Ecto neural progenitor cell (in vitro differentiated cells): ENCODE data around the gene INSYN1.
"Not testable (repeated sequence)": the region's sequence is repeated elsewhere in the genome, so short reads cannot be mapped to it uniquely, and the experiment has no call there.

ENCODE experiments used
- DNase-seq: peaks from one replicate; pipeline ENCODE4 v3.0.0-alpha.2; 2018; ENCODE audit warnings: low spot score

The INSYN1 gene, protein sequence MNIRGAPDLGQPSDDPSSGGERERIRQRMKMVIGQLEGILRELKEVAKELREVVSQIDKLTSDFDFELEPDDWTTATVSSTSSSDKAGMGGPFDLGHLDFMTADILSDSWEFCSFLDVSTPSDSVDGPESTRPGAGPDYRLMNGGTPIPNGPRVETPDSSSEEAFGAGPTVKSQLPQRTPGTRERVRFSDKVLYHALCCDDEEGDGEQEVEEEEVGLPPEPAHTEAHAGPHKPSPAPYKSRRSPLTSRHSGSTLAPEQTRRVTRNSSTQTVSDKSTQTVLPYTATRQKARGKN

DNA sequence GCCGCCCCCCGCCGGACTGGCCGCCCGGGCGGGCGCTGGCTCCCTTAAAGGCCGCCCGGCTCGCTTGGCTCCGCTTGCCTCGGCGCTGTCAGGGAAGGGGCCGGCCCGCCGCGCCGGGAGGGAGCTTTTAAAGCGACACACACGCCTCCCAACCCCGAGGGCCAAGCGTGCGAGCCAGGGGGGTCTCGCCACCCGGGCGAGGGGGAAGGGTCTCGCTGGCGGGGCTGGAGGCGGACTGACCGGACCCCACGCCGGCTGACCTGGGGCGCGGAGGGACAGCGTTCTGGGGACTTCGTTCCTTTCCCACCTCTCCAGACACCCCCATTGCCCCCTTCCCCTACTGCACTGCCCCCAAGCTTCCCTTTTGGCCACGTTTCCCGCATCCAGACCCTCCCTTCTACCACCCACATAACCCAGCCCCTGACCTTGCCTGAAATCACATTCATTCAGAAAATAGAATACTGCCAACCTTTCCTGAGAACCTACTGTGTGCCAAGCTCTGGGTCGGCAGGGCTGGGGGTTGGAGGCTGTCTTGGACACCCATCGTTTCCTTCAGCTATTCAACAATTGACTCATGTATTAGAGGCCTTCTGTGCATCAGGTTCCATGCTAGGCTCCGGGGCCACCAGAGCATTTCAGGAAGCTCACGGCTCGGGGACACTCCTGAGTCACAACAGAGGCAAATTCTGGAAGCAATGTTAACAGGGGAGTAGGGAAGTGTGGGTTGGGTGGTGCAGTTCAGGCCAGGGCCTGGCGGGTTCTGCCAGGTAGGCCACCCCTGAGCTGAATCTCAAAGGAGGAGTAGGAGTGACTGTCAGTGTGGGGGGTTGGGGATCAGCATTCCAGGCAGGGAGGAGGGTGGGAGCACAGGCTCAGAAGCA is at the start of gene INSYN1:
Gene INSYN1, minus strand, starts transcription at position 102 of the 881 bp plus-strand sequence. CDS start 2,221 bp downstream, outside the sequence.
- DNase-seq = peak; percentile 67

- DNase-seq = no peak
Observed at GRCh38 chr15:73802431-73803041, 49.4 kb upstream of the INSYN1 start.

DNA sequence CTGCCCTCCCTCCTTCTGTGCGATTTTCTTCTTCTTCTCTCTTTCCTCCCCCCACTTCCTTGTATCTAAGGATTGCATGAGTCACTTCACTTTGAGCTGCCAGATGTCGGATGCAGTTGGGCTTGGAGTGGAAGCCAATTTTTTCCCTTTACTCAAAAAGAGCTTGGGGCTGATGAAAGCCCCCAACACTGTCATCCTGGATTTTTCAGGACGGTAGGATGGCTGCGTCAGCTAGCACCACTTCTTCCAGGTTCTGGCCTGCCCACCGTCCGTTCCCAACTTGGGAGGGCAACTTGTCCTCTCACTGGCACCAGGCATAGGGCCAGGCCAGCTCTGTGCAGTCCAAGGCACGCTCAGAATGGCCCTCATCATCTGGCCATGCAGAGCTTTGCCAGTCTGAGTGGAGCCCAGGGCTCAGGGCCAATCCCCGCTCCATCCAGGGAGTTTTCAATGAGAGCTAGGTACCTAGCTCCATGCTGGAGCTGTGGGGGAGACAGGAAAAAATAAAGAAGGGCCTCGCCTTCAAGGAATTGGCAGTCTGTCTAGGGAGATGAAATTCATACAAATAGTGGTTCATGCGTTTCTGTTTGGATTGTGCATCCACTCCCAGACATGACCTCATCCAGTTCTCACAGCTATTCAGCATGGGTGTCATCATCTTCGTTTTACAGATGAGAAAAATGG is 47.7 kb upstream of the INSYN1 start:
- no peak for DNase-seq

DNA sequence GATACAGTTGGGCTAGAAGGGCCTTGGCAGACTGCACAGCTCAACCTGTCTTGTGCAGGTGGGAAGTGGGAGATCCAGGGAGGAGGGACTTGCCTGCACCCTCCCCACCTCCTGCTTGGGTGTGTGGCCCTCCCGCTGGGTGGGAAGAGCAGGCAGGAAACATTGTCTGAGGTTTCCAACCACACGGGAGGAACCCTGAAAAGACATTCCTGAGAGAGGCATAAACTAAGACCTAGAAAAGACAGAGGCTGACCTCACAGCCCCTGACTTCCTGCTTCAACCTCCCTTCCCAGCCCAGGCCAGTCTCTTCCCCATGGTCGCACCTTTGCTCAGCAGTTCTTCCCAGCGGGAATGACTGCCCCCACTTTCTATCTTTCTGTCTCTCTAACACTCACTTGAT is 46.3 kb upstream of the INSYN1 start:
- DNase-seq = no peak

DNA sequence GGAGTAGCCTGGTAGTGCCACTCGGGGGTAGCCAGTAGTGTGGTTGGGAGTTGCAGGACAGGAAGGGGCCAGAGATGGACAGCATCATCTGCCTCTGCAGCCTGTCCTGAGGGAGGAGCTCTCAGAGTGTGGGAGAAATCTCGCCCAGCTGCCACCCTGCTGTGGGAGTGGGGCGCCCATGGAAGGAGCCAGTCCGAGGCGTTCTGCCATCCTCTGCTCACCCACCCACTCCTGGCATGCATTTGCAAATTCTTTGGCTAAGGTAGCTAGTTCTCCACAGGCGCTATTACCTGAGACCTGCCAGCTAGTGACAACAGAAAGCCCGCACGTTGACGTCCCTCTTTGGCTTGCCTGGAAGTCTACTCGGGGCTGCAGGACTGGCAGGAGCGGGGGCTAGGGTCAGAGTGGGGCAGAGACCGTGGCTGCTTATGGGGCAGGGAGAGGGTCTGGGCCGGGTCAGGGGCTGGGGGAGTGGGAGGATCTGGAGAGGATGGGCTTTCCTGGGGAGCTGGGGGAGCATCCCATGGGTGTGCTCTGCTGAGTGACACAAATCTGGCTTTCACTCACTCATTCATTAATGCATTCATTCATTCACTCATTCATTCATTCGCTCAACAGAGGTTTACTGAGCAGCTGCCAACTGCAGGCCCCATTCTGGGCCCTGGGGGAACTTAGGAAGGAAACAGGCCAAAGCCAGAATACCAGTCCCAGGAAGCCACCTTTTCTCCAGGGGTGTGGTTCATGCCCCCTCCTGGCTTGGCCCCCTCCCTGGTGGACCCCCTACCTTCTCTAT is 44.4 kb upstream of the INSYN1 start:
- DNase-seq = no peak

- DNase-seq = no peak
Observed at GRCh38 chr15:73796331-73796831, 43.2 kb upstream of the INSYN1 start.

- no peak for DNase-seq
Observed at GRCh38 chr15:73794443-73795133, 41.4 kb upstream of the INSYN1 start.

GRCh38 chr15:73792899-73793541 is 39.9 kb upstream of the INSYN1 start:
- not testable (repeated sequence) for DNase-seq

DNA sequence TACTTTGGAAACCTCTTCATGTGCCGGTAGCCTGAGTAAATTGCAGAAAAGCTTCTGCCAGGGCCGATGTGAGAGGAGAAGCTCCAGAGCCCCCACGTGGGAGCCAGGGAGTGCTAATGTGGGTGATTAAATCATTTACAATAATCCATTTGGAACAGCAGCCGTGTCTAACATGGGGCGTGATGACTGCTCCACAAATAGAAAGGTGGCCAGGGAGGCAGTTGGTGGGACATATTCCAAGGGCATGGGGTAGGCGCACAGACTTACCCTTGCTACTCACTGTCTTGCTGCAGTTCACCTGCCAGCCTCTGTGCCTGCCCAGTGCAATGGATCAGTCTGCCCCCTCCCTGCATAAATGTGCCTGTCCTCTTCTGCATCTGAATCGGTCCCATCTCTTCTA is 39.3 kb upstream of the INSYN1 start:
- no peak for DNase-seq

- no peak for DNase-seq
Observed at GRCh38 chr15:73789521-73790240, 36.5 kb upstream of the INSYN1 start.

- DNase-seq = no peak
Observed at GRCh38 chr15:73787621-73788020, 34.5 kb upstream of the INSYN1 start.

GRCh38 chr15:73786538-73786937 is 33.4 kb upstream of the INSYN1 start:
- no peak for DNase-seq

GRCh38 chr15:73785256-73786014 is 32.3 kb upstream of the INSYN1 start:
- DNase-seq = not testable (repeated sequence)

DNA sequence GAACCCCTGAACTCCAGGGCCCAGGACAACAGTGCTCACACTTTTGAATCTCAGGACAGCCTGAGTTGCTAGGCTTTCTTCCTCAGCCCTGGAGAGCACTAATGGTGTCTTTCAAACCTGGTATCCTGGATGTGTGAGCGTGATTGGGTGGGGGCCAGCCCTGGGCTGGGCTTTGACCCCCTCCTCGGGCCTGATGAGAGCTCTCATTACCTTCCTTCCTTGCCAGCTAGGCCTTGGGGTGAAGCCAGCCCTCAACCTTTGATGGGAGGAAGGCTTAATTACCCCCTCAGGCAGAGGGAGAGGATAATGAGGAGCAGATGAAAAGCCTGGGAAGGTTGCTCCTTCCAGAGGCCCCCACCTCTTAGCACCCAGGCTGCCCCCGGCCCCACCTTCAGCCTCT is 31.1 kb upstream of the INSYN1 start:
- DNase-seq = no peak

- DNase-seq = no peak
Observed at GRCh38 chr15:73782344-73782959, 29.3 kb upstream of the INSYN1 start.

GRCh38 chr15:73781038-73781925 is 28.1 kb upstream of the INSYN1 start:
- no peak for DNase-seq

- no peak for DNase-seq
Observed at GRCh38 chr15:73779974-73780373, 26.8 kb upstream of the INSYN1 start.
